ENCODE data around the gene FGD2. TPM values are rescaled to one million over a fixed set of nuclear protein-coding genes. Genes with fewer than 3 reads are reported as not detected.

FGD2 gene
- total RNA-seq, 1 experiment from 2014 or later, result 0.10 TPM

DNA sequence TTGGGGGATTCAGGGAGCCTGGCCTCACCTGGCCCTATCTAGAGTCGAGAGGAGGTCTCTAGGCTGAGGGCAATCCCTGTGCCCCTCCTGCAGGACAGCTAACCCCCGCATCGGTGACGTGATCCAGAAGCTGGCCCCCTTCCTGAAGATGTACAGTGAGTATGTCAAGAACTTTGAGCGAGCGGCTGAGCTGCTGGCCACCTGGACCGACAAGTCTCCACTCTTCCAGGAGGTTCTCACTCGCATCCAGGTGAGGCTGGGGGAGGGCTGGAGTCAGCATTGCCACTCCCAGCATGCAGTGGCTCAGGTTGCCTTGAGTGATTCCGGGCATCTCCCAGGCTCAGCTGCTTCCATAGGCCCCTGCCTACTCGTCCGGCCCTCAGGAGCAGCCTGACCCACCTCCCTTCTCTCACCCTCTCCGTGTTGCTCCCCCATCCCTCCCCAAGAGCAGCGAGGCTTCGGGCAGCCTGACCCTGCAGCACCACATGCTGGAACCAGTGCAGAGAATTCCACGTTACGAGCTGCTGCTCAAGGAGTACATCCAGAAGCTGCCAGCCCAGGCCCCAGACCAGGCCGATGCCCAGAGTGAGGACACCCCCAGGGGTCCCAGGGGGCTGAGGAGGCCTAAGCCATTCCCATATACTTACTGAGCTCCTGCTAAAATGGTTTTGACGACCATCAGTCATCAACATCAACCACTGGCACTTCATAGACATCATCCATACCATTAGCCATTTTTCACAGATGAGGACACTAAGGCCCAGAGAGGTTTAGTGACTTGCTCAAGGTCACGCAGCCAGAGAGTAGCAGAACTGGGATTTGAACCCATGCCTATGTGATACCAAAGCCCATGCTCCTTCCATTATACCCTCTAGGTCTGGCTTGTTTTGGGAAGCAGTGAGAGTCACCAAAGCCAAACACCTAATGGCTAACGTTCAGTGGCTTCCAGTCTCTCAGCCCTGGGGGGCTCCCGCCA, 8.3 kb downstream of the FGD2 start:
- no peak overlapping the region for H3K4me3 ChIP-seq (replicated peaks in 1 of 2; ENCODE audit: low read depth in 1 of 2, low read length in 2 of 2)
- no peaks in the 10 kb centered on the region for H3K36me3 ChIP-seq (ENCODE audit: control insufficient read depth in 1 of 2, insufficient read depth in 2 of 2, low read length in 2 of 2)
- intact Hi-C loops (cut with micrococcal nuclease), result no loop called here
- no peak overlapping the region for H3K27ac ChIP-seq (ENCODE audit: low read depth, low read length)
- H3K9me2 ChIP-seq (ENCODE audit: insufficient read depth), result no peaks in the 10 kb centered on the region
- ChIA-PET CTCF (no interaction called here), POLR2A (no interaction called here), RAD21 (ENCODE audit: low non-redundant PET in 1 of 2, low total read pairs in 2 of 2, uncharacterized antibody in 2 of 2, unreplicated experiment in 2 of 2) (no interaction called here)
- no peaks in the 10 kb centered on the region for H4K20me1 ChIP-seq (ENCODE audit: insufficient read depth)
- H3K79me2 ChIP-seq (ENCODE audit: insufficient read depth, low read length), result no peaks in the 10 kb centered on the region
- no peaks in the 10 kb centered on the region for H3K9me3 ChIP-seq (ENCODE audit: control insufficient read depth in 1 of 2, insufficient read depth in 1 of 2, low read depth in 1 of 2, low read length in 2 of 2)
- TF ChIP-seq TCF7L2 (IDR thresholded peaks at IDR 0.05; ENCODE audit: borderline replicate concordance, extremely low read depth, insufficient read depth, insufficient read length) (no peak), RAD21 (IDR thresholded peaks at IDR 0.05; ENCODE audit: low read depth) (no peak), ZFX (IDR thresholded peaks at IDR 0.05) (no peak), CBX3 (IDR thresholded peaks at IDR 0.05; ENCODE audit: low read depth) (no peak), POLR2AphosphoS5 (IDR thresholded peaks at IDR 0.05; ENCODE audit: low read depth, low read length) (no peak), FOSL1 (IDR thresholded peaks at IDR 0.05; ENCODE audit: low read depth) (no peak), JUND (IDR thresholded peaks at IDR 0.05) (no peak), POLR2A (IDR thresholded peaks at IDR 0.05; ENCODE audit: borderline replicate concordance, extremely low read depth, insufficient read depth, insufficient read length) (no peak), EZH2phosphoT487 (IDR thresholded peaks at IDR 0.05; ENCODE audit: borderline replicate concordance) (no peak), CEBPB (IDR thresholded peaks at IDR 0.05; ENCODE audit: low read depth) (no peak), SRF (IDR thresholded peaks at IDR 0.05; ENCODE audit: low read depth) (no peak), ELF1 (IDR thresholded peaks at IDR 0.05; ENCODE audit: borderline replicate concordance, low read depth) (no peak)
- TF ChIP-seq, protein P1, sequence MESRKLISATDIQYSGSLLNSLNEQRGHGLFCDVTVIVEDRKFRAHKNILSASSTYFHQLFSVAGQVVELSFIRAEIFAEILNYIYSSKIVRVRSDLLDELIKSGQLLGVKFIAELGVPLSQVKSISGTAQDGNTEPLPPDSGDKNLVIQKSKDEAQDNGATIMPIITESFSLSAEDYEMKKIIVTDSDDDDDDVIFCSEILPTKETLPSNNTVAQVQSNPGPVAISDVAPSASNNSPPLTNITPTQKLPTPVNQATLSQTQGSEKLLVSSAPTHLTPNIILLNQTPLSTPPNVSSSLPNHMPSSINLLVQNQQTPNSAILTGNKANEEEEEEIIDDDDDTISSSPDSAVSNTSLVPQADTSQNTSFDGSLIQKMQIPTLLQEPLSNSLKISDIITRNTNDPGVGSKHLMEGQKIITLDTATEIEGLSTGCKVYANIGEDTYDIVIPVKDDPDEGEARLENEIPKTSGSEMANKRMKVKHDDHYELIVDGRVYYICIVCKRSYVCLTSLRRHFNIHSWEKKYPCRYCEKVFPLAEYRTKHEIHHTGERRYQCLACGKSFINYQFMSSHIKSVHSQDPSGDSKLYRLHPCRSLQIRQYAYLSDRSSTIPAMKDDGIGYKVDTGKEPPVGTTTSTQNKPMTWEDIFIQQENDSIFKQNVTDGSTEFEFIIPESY (IDR thresholded peaks at IDR 0.05; ENCODE audit: extremely low read depth, insufficient replicate concordance, low read length), result no peak
- no peaks in the 10 kb centered on the region for H3K27me3 ChIP-seq (ENCODE audit: insufficient read depth, low read length)
- H2AFZ ChIP-seq (ENCODE audit: low read depth, low read length, poor library complexity, severe bottlenecking), result no peak overlapping the region
- peaks cover 4 to 12% of the 10 kb centered on the region in 2 experiments for H3K4me1 ChIP-seq (ENCODE audit: control insufficient read depth in 1 of 2, insufficient read depth in 2 of 2, low read length in 2 of 2)
- no peak for DNase-seq (ENCODE audit: low read depth, low spot score)
- no peak overlapping the region for H3K9ac ChIP-seq (ENCODE audit: low read length)
- ATAC-seq, result no peak
- no TSS peak for BruUV-seq (replicated peaks)
- no peak overlapping the region for H3K4me2 ChIP-seq (ENCODE audit: low read length)
